RKO (cell line): ENCODE data around the gene GRIA3.
"Not testable (repeated sequence)": the region's sequence is repeated elsewhere in the genome, so short reads cannot be mapped to it uniquely, and the experiment has no call there.

ENCODE experiments used
- DNase-seq: peaks from one replicate; pipeline ENCODE4 v3.0.0-alpha.2; 2016; ENCODE audit warnings: low spot score

Gene GRIA3

DNA sequence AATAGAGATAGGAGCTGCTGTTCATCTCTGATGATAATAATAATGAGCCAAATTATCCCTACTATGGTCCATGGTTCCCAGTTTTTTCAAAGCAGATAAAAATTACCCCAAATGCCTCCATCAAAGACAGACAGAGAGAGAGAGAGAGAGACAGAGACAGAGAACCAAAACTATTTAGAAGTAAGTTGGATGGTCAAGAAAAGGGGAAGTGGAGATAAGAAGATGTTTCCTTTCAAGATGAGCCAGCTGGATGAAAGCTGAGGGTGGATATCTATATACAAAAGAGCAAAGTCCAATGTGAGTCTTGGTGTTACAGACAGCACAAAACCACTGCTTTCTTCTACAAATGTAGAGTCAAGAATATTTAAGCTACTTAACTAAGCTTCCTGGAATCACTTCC lies 173.9 kb downstream of the GRIA3 start:
- DNase-seq: no peak

DNA sequence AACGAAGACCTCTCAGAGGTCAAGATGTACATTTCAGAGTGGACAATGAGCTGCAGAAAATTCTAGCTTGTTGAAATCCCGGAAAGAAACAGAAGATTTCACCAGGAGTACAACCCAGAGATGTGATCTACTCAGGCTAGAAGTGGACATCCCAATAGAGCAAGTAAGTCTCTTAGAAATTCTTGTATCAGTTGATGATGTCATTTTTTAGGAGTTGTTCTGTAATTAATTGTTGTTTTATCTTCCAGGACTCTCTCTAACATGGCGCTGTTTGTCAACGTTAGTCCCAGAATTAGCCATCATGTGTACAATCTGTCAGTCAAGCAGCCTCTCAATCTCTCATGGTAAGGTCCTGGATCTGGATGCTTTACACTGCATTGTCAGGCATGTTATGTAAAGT lies 174.4 kb downstream of the GRIA3 start:
- no peak for DNase-seq

DNA sequence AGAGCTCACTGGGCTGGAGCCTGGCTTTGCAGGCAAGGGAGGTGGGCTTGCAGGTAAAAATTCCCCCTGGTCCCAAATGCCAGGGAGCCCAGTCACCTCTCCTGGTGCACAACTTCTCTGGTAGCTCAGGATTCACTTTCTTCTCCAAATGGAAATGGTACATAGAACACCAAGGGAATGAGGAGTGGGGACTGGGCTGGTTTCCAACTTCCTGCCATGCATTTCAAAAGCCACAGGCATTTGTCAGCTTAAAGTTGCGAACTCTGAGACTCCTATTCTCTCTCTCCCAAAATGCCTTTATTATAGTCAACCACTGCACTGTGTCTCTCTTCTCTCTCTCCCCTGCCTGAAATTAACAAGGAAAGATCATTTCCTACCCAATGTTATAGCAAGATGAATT lies 177.3 kb downstream of the GRIA3 start:
- no peak for DNase-seq

DNA sequence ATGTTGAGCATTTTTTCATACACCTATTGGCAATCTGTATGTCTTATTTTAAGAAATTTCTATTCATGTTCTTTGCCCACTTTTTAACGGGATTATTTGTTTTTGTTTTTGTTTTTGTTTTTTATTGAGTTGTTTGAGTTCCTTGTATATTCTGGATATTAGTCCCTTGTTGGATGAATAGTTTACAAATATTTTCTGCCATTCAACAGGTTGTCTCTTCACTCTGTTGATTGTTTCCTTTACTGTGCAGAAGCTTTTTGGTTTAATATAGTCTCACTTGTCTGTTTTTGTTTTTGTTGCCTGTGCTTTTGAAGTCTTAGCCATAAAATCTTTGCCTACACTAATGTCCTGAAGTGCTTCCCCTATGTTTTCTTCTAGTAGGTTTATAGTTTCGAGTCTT lies 202.1 kb downstream of the GRIA3 start:
- DNase-seq: not testable (repeated sequence)

DNA sequence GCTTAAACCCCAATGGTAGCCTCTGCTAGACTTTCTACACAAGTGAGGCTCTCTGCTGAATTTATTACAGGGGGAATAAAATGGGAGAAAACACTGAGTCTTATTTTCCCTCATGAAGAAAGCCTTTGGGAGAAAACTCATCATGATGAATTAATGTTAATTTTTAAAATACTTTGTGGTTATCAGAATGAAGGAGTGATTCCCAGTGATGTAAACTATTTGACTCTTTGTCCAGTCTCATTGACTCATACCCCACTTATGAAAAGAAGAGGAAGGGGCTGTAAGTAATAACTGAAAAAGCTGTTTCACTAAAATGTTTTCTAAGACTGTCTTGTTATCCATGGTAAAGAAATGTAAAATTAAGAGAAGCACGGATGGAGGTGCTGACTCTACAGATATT lies 208.8 kb downstream of the GRIA3 start:
- DNase-seq: no peak

DNA sequence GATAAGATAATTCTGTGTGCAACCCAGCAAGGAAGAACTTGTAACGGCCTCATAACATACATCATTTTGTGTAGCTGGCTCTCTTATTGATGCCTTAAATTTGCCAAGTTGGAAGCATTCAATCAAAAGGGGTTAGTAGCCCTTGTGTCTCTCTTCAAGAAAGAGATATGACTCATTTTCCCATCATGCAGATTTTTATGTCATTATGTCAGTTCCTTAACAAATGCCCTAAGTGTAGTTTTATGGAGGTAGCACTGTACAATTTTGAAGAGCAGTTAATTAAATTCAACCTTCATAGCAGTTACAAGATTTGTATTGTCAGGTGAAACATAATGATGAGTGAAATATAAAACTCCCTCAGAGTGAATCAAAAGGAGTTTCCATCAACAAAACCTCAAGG lies 215.6 kb downstream of the GRIA3 start:
- no peak for DNase-seq

DNA sequence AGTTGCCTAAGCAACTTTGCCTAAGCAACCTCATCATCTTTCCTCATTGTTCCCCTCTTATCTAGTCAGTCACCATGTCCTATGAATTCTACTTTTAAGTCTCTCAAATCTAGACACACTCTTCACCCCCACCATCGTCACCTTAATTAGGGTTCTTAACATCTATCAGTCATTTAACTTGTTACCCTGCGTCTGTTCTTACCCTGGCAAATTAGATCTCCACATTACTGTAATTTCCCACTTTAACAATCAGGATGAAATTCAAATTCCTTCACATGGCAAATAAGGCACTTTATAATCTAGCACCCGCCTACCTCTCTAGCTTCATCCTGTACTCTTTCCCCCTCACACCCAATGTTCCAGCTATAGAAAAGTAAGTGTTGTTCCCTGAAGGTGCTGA lies 221.2 kb downstream of the GRIA3 start:
- DNase-seq: no peak

DNA sequence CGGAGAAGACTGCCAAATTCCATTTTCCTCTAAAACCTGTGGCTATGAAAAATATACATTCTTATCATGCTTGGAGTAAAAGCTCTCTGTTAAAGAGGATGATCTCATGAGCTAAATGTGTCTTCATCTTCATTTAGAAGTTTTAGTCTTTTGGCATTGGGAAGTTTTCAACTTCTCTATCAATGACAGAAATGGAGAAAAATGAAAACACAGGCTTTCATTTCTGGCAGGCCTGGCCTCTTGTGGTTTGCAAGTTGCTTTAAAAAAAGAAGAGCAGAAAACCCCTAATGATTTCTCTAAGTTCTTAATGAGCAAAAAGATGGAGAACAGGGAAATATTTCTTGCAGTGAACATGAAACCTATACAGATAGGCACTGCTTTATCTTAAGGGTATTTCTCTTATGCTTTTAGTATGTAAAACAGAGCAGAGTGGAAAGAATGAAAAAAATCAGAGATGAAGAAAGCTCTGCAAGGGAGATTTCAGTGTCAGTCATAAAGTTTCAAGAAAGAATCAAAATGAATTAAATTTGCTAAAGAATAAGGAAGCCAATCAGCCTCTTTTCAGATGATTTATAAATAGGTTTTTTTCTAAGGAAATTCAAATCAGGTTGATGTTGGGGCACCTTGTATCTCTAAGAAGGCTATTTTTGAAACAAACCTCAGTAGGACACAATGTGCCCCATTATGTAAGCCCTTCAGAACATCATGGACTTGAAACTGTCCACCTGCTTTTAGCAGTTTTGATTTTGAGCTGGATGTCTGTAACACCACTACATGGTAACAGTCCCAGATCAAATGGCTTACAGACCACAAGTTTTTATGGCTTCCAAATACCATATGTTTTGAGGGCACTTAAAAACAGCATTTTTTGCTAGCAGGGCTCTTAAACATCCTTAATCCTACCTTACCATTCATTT lies 225.0 kb downstream of the GRIA3 start:
- no peak for DNase-seq

DNA sequence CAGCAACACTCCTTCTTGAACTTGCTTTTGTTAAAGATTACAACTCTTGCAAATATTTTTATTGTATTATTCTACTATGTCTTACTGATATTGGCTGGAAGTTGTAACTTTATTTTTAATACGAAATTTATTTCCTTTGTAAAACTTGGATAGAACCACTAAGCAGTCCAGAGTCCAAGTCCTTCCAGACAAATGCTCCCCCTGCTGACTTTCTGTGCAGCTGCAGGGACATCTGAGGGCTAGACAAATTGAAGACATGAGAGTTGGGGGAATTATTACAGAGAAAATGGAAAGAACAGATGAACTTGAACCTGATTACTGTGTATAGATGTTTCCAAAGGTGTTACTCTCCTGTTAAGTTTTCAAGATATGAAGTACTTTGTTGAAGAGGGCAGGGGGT lies 238.8 kb downstream of the GRIA3 start:
- DNase-seq: peak; percentile 51

DNA sequence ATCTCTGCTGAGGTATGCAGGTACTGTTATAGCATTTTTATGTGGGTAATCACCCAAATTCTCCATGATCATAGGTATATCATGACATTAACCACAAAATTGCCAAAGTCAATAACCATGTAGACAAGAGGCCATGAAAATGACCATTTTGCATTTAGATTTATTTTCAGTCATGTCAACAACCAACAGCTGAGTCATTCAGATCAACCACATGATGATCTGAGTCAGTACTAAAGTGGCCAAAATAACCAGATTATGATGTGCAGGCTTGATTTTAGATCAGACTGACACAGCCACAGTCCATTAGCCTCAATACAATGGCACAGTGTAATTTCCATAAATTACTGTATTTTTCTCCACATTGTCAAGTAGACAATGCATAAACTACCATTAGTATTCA lies 240.5 kb downstream of the GRIA3 start:
- peak; percentile 30 for DNase-seq

DNA sequence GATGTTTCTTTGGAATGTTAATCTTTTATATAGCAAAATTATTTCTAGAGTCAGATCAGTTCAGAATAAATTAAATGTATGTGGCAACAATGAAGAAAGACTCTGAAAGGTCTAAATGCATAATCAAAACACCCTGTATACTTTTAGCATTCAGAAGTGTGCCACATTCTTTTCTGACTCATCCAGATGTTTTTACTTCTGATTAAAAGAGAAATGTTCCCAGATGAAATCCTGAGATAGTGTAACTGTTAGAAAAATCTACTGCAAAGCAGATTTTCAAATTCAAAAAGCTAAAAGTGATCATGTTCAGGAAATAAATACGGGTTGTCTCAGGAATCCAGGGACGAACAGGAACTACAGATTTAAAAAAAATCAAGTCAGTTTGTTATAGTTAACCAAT lies 241.4 kb downstream of the GRIA3 start:
- DNase-seq: no peak

DNA sequence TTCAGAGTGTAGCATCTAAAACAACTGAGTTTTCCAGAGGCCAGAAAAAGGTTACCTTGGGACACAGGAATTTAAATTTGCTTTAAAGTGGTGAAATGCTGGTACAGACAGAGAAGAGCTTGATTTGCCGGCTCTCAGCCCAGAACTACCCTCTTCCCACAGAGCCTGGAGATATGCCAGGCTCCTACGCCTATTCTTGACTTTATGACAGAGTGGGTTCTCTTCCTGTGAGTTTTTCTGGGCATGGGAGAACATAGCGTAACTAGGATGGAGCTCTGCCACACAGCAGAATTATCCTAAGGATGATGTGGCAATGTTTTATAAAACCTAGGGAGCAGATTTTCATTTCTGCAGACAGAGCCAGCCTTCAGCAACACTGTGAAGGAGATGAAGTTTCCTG lies 241.8 kb downstream of the GRIA3 start:
- DNase-seq: no peak

DNA sequence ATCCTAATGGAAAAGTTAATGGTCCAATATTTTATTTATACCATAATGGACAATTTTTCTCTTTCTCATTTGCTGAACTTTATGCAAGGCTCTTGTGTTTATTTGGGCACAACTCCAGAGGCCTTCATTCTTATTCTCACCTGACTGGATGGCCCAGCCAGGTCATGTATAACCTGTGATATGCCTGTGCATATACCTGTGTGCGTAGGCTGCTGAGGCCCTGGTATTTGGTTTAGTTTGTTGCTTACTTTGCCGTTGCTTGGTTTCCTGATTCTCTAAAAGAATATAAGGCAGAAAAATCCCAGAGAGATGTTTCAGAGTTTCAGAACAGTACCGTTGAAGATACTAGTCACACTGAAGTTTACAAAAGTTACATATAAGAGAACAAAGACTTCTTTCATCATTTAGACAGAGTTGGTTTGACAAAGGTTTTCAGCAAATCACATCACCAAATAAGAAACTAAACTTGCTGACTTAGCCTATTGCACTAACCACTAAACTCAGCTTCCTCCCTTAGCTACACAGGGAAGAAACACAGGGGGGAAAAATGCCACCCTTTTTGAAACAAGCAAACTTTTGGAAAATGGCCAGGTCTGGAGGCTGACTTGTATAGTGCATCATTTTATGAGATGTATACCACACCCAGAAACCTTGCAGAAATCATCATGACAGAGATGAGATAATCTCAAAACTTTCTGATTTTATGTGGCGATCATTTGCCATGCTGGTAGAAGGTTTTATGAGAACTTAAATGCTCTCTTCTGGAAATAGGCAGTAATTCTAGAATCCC lies 248.5 kb downstream of the GRIA3 start:
- no peak for DNase-seq

DNA sequence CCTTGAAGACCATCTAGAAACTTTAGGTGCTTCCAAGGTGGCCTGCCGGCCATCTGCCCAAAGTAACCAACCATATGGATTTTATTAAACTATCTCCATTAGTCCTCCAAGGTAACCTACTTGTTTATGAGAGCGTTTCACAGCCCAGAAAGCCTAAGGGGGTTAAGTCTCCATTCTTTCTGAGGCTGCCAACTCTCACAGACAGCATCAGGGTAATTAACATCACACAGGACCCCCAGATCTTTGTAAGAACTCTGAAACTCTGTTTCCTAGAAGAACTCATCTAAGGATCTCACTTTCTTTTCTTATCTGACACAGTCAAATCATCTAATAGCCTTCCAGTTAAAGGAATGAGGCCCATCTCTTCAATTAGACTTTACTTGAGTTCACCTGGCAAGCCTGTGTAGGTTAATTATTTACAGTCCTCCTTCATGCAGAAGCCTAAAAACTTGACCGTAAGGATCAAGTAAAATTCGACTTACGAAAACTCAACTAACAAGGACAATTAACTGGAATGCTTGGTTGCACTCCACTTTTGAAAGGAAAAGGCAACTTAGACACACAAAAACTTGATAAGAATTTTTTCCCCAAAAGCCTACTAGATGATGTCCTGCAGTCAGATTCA lies 252.5 kb downstream of the GRIA3 start:
- no peak for DNase-seq

DNA sequence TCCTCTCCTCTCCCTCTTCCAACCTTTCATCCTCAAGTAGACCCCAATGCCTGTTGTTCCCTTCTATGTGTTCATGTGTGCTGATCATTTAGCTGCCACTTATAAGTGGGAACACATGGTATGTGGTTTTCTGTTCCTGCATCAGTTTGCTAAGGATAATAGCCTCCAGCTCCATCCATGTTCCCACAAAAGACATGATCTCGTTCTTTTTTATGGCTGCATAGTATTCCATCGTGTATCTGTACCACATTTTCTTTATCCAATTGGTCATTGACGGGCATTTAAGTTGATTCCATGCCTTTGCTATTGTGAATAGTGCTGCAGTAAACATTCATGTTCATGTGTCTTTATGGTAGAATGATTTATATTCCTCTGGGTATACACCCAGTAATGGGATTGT lies 255.8 kb downstream of the GRIA3 start:
- DNase-seq: not testable (repeated sequence)

DNA sequence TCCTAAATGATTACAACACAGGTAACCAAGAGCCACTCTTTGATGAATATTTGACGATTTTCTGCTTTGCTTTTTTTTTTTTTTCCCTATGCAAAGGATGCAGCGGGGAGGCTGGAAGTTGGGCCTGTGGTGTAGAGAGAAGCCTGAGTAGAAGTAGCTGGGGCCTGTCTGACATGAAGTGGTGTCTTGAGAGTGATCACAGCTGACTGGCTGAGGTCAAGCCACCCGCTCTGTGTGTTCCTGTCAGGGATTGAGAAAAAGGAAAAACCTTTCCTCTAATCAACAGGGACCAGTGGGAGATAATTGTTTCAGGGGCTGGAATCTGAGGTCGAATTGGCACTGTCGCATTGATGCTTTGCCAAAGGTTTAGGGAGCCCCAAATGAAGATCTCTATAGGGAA lies 258.7 kb downstream of the GRIA3 start:
- no peak for DNase-seq

DNA sequence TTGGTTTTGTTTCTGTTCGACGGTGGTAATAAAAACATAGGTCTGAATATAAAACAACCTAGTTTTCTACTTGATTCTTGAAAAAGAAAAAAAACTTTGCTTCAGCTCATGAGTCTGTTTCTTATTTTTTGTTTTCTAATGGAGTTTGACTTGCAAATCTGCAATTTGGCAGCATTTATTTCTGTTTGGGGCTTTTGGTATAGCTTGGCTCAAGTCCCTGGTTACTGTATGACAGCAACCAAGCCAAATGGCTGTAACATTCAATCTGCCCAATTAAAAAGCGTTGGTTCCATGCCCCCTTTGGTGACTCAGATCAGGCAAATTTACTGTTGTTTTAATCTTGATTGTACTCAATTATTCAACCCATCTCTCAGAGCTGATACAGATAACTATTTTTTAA lies 263.4 kb downstream of the GRIA3 start:
- no peak for DNase-seq

DNA sequence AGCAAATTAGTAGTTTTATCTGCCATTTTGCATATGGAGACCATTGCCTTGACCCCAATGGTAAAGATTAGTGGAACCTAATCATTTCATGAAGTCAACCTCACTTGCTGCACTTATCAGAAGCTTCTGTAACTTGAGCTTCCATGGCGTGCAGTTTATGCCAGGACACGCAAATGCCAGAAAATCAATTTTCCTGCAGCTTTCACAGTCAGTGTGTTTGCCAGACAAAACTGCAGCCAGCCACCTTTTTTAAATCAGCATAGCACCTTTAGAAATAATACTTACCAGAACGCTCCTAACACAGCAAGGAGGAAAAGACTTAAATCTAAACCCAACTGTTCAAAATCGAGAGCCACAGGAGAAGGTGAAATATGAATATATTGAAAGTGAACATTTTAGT lies 265.3 kb downstream of the GRIA3 start:
- no peak for DNase-seq

DNA sequence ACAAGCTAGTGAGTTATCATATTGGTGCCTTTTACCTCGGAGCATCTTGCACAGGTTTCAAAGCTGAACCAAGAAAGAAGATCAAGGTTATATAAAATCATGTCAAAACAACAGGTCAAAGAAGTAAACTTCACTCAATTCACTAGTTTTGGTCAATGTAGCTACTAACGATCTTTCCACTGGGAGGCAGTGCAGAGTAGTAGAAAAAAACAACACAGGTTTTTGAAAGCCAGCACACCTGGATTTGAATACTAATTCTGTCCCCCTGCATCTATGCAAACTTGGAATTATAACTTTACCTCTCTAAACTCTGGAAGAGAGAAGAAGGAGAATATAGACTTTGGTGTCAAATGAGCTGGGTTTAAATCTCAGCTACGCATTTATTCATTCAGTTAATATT lies 266.1 kb downstream of the GRIA3 start:
- peak; percentile 5 for DNase-seq

DNA sequence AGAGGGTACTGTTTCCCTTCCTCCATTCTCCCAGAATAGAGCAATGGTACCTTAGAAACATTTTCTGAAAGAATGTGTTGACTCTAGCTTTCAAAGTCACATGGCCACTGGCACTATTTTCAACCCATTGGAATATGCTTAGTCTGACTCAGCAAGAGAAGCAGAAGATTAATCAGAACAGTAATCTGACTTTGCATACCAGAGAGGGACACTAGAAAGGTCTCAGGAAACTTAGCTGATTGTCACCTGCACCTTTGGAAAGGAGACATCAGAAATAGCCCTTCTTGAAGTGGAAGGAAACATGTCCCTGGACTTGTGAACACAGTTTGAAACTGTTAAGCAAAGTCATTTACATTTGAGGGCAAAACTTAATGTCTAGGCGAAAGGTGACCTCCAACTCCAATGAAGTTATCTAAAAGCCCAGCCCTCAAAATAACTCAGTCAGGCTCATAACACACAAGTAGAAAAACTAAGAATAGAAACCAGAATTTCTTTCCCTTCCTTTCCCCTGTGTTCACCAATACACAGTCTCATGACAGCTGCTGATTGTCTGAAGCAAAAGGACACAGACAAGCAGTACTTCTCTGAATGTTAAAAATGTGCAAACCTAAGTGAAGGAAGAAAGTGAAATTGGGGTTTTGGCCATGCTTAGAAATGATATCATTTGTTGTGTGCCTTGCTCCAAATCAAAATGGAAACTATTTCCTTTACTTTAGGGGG lies 270.8 kb downstream of the GRIA3 start:
- no peak for DNase-seq

DNA sequence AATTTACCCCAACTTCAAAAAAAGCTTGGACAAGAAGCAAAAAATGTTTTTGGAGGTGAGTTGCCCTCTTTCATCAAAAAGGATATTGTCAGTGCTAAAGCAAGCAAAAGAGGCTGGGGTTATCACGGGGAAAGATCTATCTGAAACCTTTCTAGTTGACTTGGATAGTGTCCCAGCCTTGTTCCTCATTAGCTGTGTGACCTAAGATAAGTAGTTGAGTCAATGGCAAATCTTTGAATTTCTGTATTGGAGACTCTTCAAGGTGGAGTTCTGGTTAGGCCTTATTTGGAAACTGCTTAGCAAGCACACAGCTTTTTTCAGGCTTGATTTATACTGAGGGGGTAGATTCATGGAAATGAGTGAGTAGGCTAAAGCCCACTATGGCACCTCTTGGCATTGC lies 271.6 kb downstream of the GRIA3 start:
- DNase-seq: no peak

DNA sequence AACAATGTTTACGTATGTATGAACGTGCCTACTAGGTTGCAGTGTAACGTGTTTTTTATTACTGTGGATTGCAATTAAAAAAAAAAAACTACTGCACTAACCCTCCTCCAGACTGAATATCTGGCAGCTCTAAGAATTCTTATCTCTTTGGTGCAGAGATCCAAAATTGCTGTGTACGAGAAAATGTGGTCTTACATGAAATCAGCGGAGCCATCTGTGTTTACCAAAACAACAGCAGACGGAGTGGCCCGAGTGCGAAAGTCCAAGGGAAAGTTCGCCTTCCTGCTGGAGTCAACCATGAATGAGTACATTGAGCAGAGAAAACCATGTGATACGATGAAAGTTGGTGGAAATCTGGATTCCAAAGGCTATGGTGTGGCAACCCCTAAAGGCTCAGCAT lies 280.6 kb downstream of the GRIA3 start:
- DNase-seq: no peak
